CD4-positive, alpha-beta T cell (primary cell): Measurements from ENCODE around the gene DSTN. TPM values are rescaled to one million over a fixed set of nuclear protein-coding genes. Genes with fewer than 3 reads are reported as not detected.
A peak's percentile ranks its signal among the peaks of the same experiment; 100 is the strongest.

Experiments used
- ATAC-seq: fragments of 200-7000 bp; cut with Tn5 transposase; one replicate; pipeline ENCODE4 v1.10.0; 2022; ENCODE audit warnings: mild to moderate bottlenecking; ENCODE audit not compliant: poor library complexity
- CTCF ChIA-PET: fragments of 350-600 bp; sonication (Branson Sonifier 250); formaldehyde crosslinking; loops from one replicate; lab custom pipeline; 2021; ENCODE audit warnings: antibody characterized with exemption, inconsistent platforms; lab: Charles Lee
- POLR2A ChIA-PET: fragments of 350-600 bp; sonication (Branson Sonifier 250); formaldehyde crosslinking; loops from one replicate; lab custom pipeline; 2021; ENCODE audit warnings: antibody characterized with exemption, inconsistent platforms; lab: Charles Lee
- DNase-seq, 14 experiments: peaks; one replicate each; pipeline ENCODE4 v3.0.0-alpha.2; 2013 to 2020; ENCODE audit warnings: mixed read lengths in 2 of 14
- H3K27ac ChIP-seq, 2 donors: one replicate each; pipeline versions ENCODE4 v1.5.1 to v1.7.0; 2013; ENCODE audit warnings: low read length in 2 of 2, low read depth in 1 of 2, mild to moderate bottlenecking in 1 of 2
- H3K27me3 ChIP-seq, 2 experiments: 1 replicate in 1 of 2; 2 replicates in 1 of 2; pipeline versions ENCODE4 v1.6.1 to v1.7.0; 2013; ENCODE audit warnings: low read length in 2 of 2, control low read depth in 1 of 2, mild to moderate bottlenecking in 1 of 2, moderate library complexity in 1 of 2; ENCODE audit not compliant: insufficient read depth in 2 of 2, control insufficient read depth in 1 of 2
- H3K36me3 ChIP-seq: one replicate; pipeline ENCODE4 v1.6.1; 2013; ENCODE audit warnings: low read length, control low read depth; ENCODE audit not compliant: insufficient read depth
- H3K4me1 ChIP-seq: one replicate; pipeline ENCODE4 v1.6.1; 2013; ENCODE audit warnings: low read length, control low read depth; ENCODE audit not compliant: insufficient read depth
- H3K4me3 ChIP-seq: one replicate; pipeline ENCODE4 v1.5.1; 2013; ENCODE audit warnings: mild to moderate bottlenecking, low read length, moderate library complexity
- H3K9me3 ChIP-seq, 2 experiments: 1 replicate in 1 of 2; 2 replicates in 1 of 2; pipeline versions ENCODE4 v1.6.1 to v1.7.0; 2013; ENCODE audit warnings: low read length in 2 of 2, mild to moderate bottlenecking in 2 of 2, control low read depth in 1 of 2, moderate library complexity in 1 of 2; ENCODE audit not compliant: control insufficient read depth in 1 of 2, insufficient read depth in 1 of 2
- H3K27ac Mint-ChIP-seq: one replicate; pipeline ENCODE4 v1.8.0; 2020; ENCODE audit warnings: mixed read lengths
- H3K27me3 Mint-ChIP-seq: one replicate; pipeline ENCODE4 v1.8.0; 2021; ENCODE audit warnings: mixed read lengths
- H3K36me3 Mint-ChIP-seq: one replicate; pipeline ENCODE4 v1.8.0; 2021; ENCODE audit warnings: low read depth, mixed read lengths
- H3K4me1 Mint-ChIP-seq: one replicate; pipeline ENCODE4 v1.8.0; 2021; ENCODE audit warnings: low read depth, mixed read lengths
- H3K4me3 Mint-ChIP-seq: one replicate; pipeline ENCODE4 v1.8.0; 2020; ENCODE audit warnings: mild to moderate bottlenecking, mixed read lengths
- H3K9me3 Mint-ChIP-seq: one replicate; pipeline ENCODE4 v1.8.0; 2020; ENCODE audit warnings: mixed read lengths
- CTCF ChIP-seq: fragments of 200-600 bp; IDR thresholded peaks from one replicate; pipeline ENCODE4 v1.8.0; 2022; ENCODE audit warnings: antibody characterized with exemption, mild to moderate bottlenecking
- intact Hi-C, 2 experiments: fragments of 100-400 bp; cut with DNase I in 1 of 2; cut with micrococcal nuclease in 1 of 2; formaldehyde crosslinking; loops; one replicate each; pipeline versions ENCODE4 v1.15.1 to v1.9.0; 2023 to 2025; cut with DNase I, micrococcal nuclease
- total RNA-seq, 174 experiments: library from RNA in 2 of 174; stranded (reverse) in 2 of 174; gene quantifications; one replicate each; pipeline ENCODE4 v1.2.3 and lab custom pipeline; 2021 to 2026

DSTN gene
- total RNA-seq, 2 experiments from 2014 or later = 36.0 to 38.9 TPM

GRCh38 chr20:17612992-17613327 is 43.1 kb downstream of the DSTN start:
- Mint-ChIP-seq H3K4me1 (peaks cover 40% of the 10 kb centered on the region), H3K27me3 (no peaks in the 10 kb centered on the region), H3K9me3 (no peaks in the 10 kb centered on the region), H3K36me3 (peaks cover 16% of the 10 kb centered on the region), H3K4me3 (no peak overlapping the region), H3K27ac (peak overlapping the region; percentile 88)
- Histone ChIP-seq H3K4me3 (no peak overlapping the region), H3K27ac (peak overlapping the region in 1 of 2 donors; percentile 68), H3K36me3 (peaks cover 5% of the 10 kb centered on the region), H3K9me3 (no peaks in the 10 kb centered on the region), H3K4me1 (peaks cover 49% of the 10 kb centered on the region), H3K27me3 (no peaks in the 10 kb centered on the region)
- CTCF ChIA-PET = no interaction called here
- intact Hi-C loops = loop anchor here in 1 of 2 experiments (2.0 to 5.0 kb wide), 2 partner anchors 44 to 69 kb away; partner anchors contain the start of gene RRBP1
- POLR2A ChIA-PET = interaction anchor here (0.6 to 1.2 kb wide), 2 partner anchors 43 to 82 kb away, joined by 3 to 6 read pairs; partner anchors contain the start of genes BFSP1 and DSTN
- ATAC-seq (no peak), DNase-seq (no peak)
- TF ChIP-seq CTCF = no peak

- no peak for TF ChIP-seq CTCF
- intact Hi-C loops = loop anchor here in 1 of 2 experiments (2.0 to 5.0 kb wide), 2 partner anchors 45 to 69 kb away; partner anchors contain the start of gene RRBP1
- peak overlapping the region; percentile 88 for H3K27ac Mint-ChIP-seq
Measured at GRCh38 chr20:17613328-17614175, 43.7 kb downstream of the DSTN start.

GRCh38 chr20:17614176-17614811 is 44.4 kb downstream of the DSTN start:
- Histone ChIP-seq H3K36me3 (peaks cover 10% of the 10 kb centered on the region), H3K27ac (no peak overlapping the region), H3K27me3 (no peaks in the 10 kb centered on the region), H3K4me3 (no peak overlapping the region), H3K4me1 (peaks cover 45% of the 10 kb centered on the region), H3K9me3 (no peaks in the 10 kb centered on the region)
- CTCF ChIA-PET = no interaction called here
- Mint-ChIP-seq H3K27ac (peak overlapping the region; percentile 88), H3K4me3 (no peak overlapping the region), H3K9me3 (no peaks in the 10 kb centered on the region), H3K27me3 (no peaks in the 10 kb centered on the region), H3K36me3 (peaks cover 9% of the 10 kb centered on the region), H3K4me1 (peaks cover 33% of the 10 kb centered on the region)
- DNase-seq (peak in 1 of 14 experiments; percentile 11), ATAC-seq (no peak)
- intact Hi-C loops = loop anchor here in 1 of 2 experiments (5.0 kb wide), 1 partner anchor 68 kb away; the partner anchor contains the start of gene RRBP1
- TF ChIP-seq CTCF = no peak
- POLR2A ChIA-PET = no interaction called here

More at GRCh38 chr20:17613328-17614175, 43.7 kb downstream of the DSTN start:
- Mint-ChIP-seq H3K4me3 (no peak overlapping the region), H3K9me3 (no peaks in the 10 kb centered on the region), H3K27me3 (no peaks in the 10 kb centered on the region), H3K36me3 (peaks cover 13% of the 10 kb centered on the region), H3K4me1 (peaks cover 39% of the 10 kb centered on the region)
- ATAC-seq = no peak
- Histone ChIP-seq H3K36me3 (peaks cover 8% of the 10 kb centered on the region), H3K4me3 (no peak overlapping the region), H3K27ac (peak overlapping the region in 1 of 2 donors; percentile 68), H3K27me3 (no peaks in the 10 kb centered on the region), H3K4me1 (peaks cover 49% of the 10 kb centered on the region), H3K9me3 (no peaks in the 10 kb centered on the region)
- CTCF ChIA-PET = no interaction called here
- peak in 1 of 14 experiments; percentile 9 for DNase-seq
- POLR2A ChIA-PET = interaction anchor here (0.6 to 1.2 kb wide), 2 partner anchors 43 to 83 kb away, joined by 3 to 6 read pairs; partner anchors contain the start of genes BFSP1 and DSTN
